Measurements from ENCODE around the gene NRARP.

- TF ChIP-seq CTCF (IDR thresholded peaks at IDR 0.05), result no peak
- TF ChIP-seq POLR2A (IDR thresholded peaks at IDR 0.05), result no peak
Measured at GRCh38 chr9:137318602-137319001, 16.5 kb upstream of the NRARP start.

All from tibial nerve (tissue), 3 donors.